ENCODE measurements around the gene RAB33B.

Gene RAB33B

GRCh38 chr4:139506774-139507173, 52.9 kb downstream of the RAB33B start:
- Mint-ChIP-seq H3K27me3 (no peaks in the 10 kb centered on the region), H3K27ac (no peak overlapping the region), H3K4me3 (no peak overlapping the region), H3K36me3 (peaks cover 6% of the 10 kb centered on the region), H3K9me3 (no peaks in the 10 kb centered on the region), H3K4me1 (peaks cover 6% of the 10 kb centered on the region)
- CTCF ChIA-PET: no interaction called here
- DNase-seq: no peak

- H3K4me3 Mint-ChIP-seq: no peak overlapping the region
- H3K36me3 Mint-ChIP-seq: peaks cover 10% of the 10 kb centered on the region
- no peaks in the 10 kb centered on the region for H3K27me3 Mint-ChIP-seq
- no peak overlapping the region for H3K27ac Mint-ChIP-seq
- no peaks in the 10 kb centered on the region for H3K4me1 Mint-ChIP-seq
- no peak for DNase-seq
- CTCF ChIA-PET: no interaction called here
- H3K9me3 Mint-ChIP-seq: no peaks in the 10 kb centered on the region
Observed at GRCh38 chr4:139508581-139509237, 54.8 kb downstream of the RAB33B start.

GRCh38 chr4:139509727-139510410, 55.9 kb downstream of the RAB33B start:
- peaks cover 12% of the 10 kb centered on the region for H3K36me3 Mint-ChIP-seq

GRCh38 chr4:139511320-139511719, 57.4 kb downstream of the RAB33B start:
- no peaks in the 10 kb centered on the region for H3K9me3 Mint-ChIP-seq
- CTCF ChIA-PET: no interaction called here
- H3K27ac Mint-ChIP-seq: no peak overlapping the region
- no peaks in the 10 kb centered on the region for H3K4me1 Mint-ChIP-seq
- no peak overlapping the region for H3K4me3 Mint-ChIP-seq
- H3K36me3 Mint-ChIP-seq: peaks cover 18% of the 10 kb centered on the region
- DNase-seq: no peak
- H3K27me3 Mint-ChIP-seq: no peaks in the 10 kb centered on the region

More at GRCh38 chr4:139509727-139510410, 55.9 kb downstream of the RAB33B start:
- H3K4me3 Mint-ChIP-seq: no peak overlapping the region
- no peaks in the 10 kb centered on the region for H3K4me1 Mint-ChIP-seq
- peak; percentile 27 for DNase-seq
- no peaks in the 10 kb centered on the region for H3K9me3 Mint-ChIP-seq
- H3K27me3 Mint-ChIP-seq: no peaks in the 10 kb centered on the region
- no peak overlapping the region for H3K27ac Mint-ChIP-seq
- CTCF ChIA-PET: interaction anchor here (0.6 to 1.2 kb wide), 5 partner anchors 9 to 93 kb away, joined by 3 to 4 read pairs (median 3); no protein-coding TSS in a partner anchor

- Mint-ChIP-seq H3K9me3 (no peaks in the 10 kb centered on the region), H3K4me3 (no peak overlapping the region), H3K36me3 (peaks cover 25% of the 10 kb centered on the region), H3K27ac (no peak overlapping the region), H3K4me1 (no peaks in the 10 kb centered on the region), H3K27me3 (no peaks in the 10 kb centered on the region)
- CTCF ChIA-PET: no interaction called here
- DNase-seq: no peak
Observed at GRCh38 chr4:139514382-139515059, 60.6 kb downstream of the RAB33B start.

GRCh38 chr4:139515531-139515958, 61.6 kb downstream of the RAB33B start:
- Mint-ChIP-seq H3K4me1 (no peaks in the 10 kb centered on the region), H3K9me3 (no peaks in the 10 kb centered on the region), H3K4me3 (no peak overlapping the region), H3K36me3 (peaks cover 25% of the 10 kb centered on the region), H3K27ac (peak overlapping the region; percentile 21), H3K27me3 (no peaks in the 10 kb centered on the region)
- DNase-seq: no peak
- CTCF ChIA-PET: interaction anchor here (1.0 kb wide), 1 partner anchor 88 kb away, joined by 3 read pairs; no protein-coding TSS in a partner anchor

- Mint-ChIP-seq H3K27me3 (no peaks in the 10 kb centered on the region), H3K4me3 (no peak overlapping the region), H3K27ac (no peak overlapping the region), H3K9me3 (no peaks in the 10 kb centered on the region), H3K36me3 (peaks cover 17% of the 10 kb centered on the region), H3K4me1 (peaks cover 19% of the 10 kb centered on the region)
- CTCF ChIA-PET: interaction anchor here (1.6 kb wide), 1 partner anchor 108 kb away, joined by 4 read pairs; no protein-coding TSS in a partner anchor
- DNase-seq: no peak
Observed at GRCh38 chr4:139521754-139522401, 68.0 kb downstream of the RAB33B start.

- Mint-ChIP-seq H3K9me3 (no peaks in the 10 kb centered on the region), H3K4me1 (peaks cover 19% of the 10 kb centered on the region), H3K4me3 (no peak overlapping the region), H3K27ac (no peak overlapping the region), H3K36me3 (peaks cover 16% of the 10 kb centered on the region), H3K27me3 (no peaks in the 10 kb centered on the region)
- CTCF ChIA-PET: interaction anchor here (1.6 kb wide), 1 partner anchor 109 kb away, joined by 4 read pairs; no protein-coding TSS in a partner anchor
- no peak for DNase-seq
Observed at GRCh38 chr4:139522457-139522856, 68.5 kb downstream of the RAB33B start.

- Mint-ChIP-seq H3K36me3 (peaks cover 12% of the 10 kb centered on the region), H3K4me1 (peaks cover 19% of the 10 kb centered on the region), H3K4me3 (no peak overlapping the region), H3K9me3 (no peaks in the 10 kb centered on the region), H3K27ac (no peak overlapping the region), H3K27me3 (no peaks in the 10 kb centered on the region)
- DNase-seq: no peak
- CTCF ChIA-PET: interaction anchor here (1.6 kb wide), 1 partner anchor 109 kb away, joined by 4 read pairs; no protein-coding TSS in a partner anchor
Observed at GRCh38 chr4:139523076-139523475, 69.2 kb downstream of the RAB33B start.

GRCh38 chr4:139524062-139524631, 70.2 kb downstream of the RAB33B start:
- H3K27ac Mint-ChIP-seq: no peak overlapping the region
- H3K27me3 Mint-ChIP-seq: no peaks in the 10 kb centered on the region
- peaks cover 12% of the 10 kb centered on the region for H3K36me3 Mint-ChIP-seq
- no peak overlapping the region for H3K4me3 Mint-ChIP-seq
- CTCF ChIA-PET: no interaction called here
- no peaks in the 10 kb centered on the region for H3K9me3 Mint-ChIP-seq
- peaks cover 19% of the 10 kb centered on the region for H3K4me1 Mint-ChIP-seq
- DNase-seq: no peak

GRCh38 chr4:139525414-139525813, 71.5 kb downstream of the RAB33B start:
- no peaks in the 10 kb centered on the region for H3K27me3 Mint-ChIP-seq
- peaks cover 13% of the 10 kb centered on the region for H3K36me3 Mint-ChIP-seq
- H3K4me3 Mint-ChIP-seq: no peak overlapping the region
- H3K9me3 Mint-ChIP-seq: no peaks in the 10 kb centered on the region
- DNase-seq: no peak
- H3K4me1 Mint-ChIP-seq: peaks cover 19% of the 10 kb centered on the region
- CTCF ChIA-PET: interaction anchor here (0.6 kb wide), 1 partner anchor 839 kb away, joined by 3 read pairs; no protein-coding TSS in a partner anchor
- H3K27ac Mint-ChIP-seq: no peak overlapping the region

Data from activated naive CD4-positive, alpha-beta T cell treated with anti-CD3 and anti-CD28 coated beads, Interleukin-2, amount 10 ng/mL, durations not matched to agents 7 days and 5 days (primary cell).